HS-5 (cell line): ENCODE results near the gene METRNL.
"Not testable (repeated sequence)": the region's sequence is repeated elsewhere in the genome, so short reads cannot be mapped to it uniquely, and the experiment has no call there.

ENCODE experiments used
- DNase-seq: peaks from one replicate; pipeline ENCODE4 v3.0.0-alpha.2; 2012; ENCODE audit warnings: low read depth

METRNL gene

DNA sequence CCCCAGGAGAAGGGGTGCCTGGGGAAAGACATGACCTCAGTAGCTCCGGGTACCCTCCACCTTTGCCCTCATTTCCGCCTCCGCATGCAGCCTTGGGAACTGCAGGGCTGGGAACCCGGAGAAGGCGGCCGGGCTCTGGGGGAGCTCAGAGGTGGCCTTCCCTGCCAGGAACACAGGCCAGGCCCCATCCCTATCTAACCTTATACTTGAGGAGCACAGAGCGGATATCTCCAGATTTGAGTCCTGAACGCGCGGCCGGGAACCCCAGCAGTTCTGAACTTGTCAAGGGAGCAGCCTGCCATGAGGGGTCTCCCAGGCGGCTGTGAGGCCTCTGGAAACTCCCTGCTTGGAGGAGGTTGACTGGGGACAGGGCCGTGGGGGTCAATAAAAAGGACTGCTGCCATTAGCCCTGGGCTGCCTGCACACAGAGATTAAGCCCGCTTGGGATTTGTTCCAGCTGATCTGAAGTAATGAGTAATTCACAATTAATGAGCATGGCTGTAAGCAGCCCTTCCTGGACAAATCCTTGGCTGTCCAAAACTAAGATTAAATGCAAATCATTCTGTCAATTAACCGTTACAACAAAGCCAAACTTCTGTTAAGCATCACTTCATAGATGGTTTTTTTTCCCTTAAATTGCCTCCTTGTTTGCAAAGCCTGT lies 26.3 kb upstream of the METRNL start:
- no peak for DNase-seq

DNA sequence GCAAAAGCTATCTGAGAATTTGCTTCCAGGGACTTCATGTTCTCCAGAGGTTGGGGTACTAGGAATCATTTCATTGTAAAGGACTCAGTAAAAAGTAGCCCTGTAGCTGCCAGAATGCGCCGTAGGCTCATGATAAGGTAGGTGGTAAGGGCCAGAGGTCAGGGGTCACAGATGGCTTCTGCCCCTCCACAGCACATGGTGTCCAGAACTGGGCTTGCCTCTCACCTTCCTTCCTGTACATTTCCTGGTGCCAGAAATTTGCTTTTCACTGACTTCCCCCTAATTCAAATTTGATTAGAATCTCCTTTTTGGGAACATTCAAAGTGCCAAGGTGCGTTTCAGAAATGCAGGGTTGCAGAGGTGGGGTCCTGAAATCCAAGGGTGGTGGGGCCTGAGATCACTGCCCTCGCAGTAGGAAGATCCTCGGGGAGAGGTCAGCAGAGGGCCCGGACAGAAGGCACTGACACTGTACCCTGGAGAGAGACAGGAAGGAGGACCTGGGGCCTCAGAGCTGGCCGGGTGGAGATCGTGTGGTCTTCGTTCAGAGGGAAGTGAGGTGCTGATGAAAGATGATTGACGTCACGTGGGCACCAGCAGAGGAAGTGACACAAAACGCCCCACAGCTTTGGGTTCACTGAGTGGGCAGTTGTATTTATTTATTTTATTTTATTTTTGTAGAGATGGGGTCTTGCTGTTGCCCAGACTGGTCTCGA lies 25.5 kb upstream of the METRNL start:
- DNase-seq = no peak

GRCh38 chr17:83054518-83055125 lies 24.8 kb upstream of the METRNL start:
- DNase-seq = no peak

GRCh38 chr17:83055176-83055575 lies 24.2 kb upstream of the METRNL start:
- not testable (repeated sequence) for DNase-seq

- peak; percentile 63 for DNase-seq
These were observed 23.4 kb upstream of the METRNL start for GRCh38 chr17:83055911-83056582.

GRCh38 chr17:83056583-83057396 lies 22.6 kb upstream of the METRNL start:
- no peak for DNase-seq

GRCh38 chr17:83057397-83057761 lies 22.0 kb upstream of the METRNL start:
- no peak for DNase-seq

DNA sequence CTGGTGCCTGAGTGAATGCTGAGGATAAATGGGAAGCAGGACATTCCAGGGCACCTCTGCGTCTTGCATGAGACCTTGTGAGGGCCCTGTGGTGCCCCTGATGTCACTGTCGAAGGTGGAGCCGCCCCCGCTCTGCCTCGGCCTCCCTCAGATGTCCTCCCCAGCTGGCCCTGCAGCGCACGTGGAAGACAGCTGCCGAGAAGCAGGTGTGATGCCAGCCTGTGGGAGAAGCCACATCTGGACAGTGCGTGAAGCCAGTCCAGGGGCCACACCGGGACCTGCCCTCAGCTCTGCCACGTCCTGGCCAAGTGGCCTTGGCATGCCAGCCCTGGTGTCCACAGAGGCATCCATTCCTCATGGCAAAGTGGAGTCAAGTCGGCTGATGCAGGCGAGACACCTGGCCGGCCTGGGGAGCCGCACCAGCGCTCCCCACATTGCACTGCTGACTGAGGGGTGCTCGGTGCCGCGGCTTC lies 21.6 kb upstream of the METRNL start:
- no peak for DNase-seq

DNA sequence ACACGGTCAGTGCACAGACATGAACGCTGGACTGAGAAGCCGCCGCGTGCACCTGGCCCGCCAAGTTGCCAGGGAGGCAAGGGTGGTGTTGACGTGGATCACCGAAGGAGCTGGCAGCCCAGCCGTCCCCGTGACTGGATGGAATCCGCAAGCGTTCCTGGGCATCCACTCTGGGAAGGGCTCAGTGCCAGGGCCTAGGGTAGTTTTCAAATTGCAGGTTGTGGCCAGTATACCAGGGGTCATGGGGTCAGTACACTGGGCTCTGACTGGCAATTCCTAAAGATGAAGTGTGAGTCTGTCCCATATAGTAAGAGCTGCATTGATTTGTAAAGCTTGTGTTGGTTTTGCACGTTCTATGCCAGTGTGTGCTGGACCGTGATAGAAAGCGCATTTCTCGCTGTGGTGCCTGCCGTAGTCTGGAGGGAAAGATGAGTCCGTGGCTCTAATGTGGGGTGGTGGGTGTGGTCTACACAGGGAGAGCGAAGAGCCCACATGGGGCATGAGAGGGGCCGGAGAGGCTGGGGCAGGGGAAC lies 21.1 kb upstream of the METRNL start:
- DNase-seq = no peak

GRCh38 chr17:83061586-83061985 lies 17.8 kb upstream of the METRNL start:
- no peak for DNase-seq

GRCh38 chr17:83062011-83062817 lies 17.2 kb upstream of the METRNL start:
- DNase-seq = no peak

DNA sequence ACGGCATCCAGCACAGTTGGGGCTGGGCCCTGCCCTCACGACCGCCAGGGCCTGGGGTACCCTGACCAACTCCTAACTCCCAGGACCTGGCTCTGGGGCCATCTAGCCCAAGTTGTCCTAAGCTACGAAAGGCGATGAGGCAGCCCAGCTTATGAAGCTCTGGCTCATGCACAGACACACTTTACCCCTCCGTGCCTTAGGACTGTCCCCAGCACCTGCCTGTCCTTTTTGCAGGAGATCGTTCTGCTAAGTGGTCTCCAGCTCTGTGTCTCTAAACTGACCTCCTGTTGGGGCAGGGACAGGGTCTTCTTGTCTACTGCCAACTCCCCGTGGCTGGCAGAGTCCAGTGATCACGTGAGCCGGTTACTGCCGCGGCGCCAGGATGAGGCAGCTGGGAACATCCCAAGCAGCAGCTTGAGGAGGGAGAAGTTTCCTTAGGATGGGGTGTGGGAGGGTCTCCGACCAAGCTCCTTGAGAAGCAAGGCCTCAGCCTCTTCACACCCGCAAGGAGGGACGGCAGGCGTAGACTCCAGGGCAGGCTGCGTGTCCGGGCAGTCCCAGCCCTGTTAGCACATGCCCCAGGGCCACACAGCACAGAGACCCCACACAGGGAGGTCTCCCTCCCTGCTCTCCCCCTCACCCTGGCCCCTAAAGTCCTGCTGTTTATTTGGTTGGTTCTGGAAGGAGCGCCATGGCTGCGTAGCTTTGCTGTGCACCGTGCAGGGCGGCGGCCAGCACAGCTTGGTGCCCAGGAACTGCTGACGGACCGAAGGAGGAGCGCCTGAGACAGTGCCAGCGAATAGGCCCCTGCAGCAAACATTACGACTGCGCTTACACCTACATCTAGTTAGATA lies 16.4 kb upstream of the METRNL start:
- DNase-seq = no peak

- DNase-seq = no peak
These were observed 15.2 kb upstream of the METRNL start for GRCh38 chr17:83064021-83064731.

- no peak for DNase-seq
These were observed 14.4 kb upstream of the METRNL start for GRCh38 chr17:83064732-83065659.

- DNase-seq = no peak
These were observed 13.5 kb upstream of the METRNL start for GRCh38 chr17:83065660-83066542.

- DNase-seq = not testable (repeated sequence)
These were observed 12.9 kb upstream of the METRNL start for GRCh38 chr17:83066543-83066890.

- no peak for DNase-seq
These were observed 12.2 kb upstream of the METRNL start for GRCh38 chr17:83067071-83067717.
